DMS153 (cell line): ENCODE measurements around the gene TSPAN11.

Experiments used
- DNase-seq: peaks from one replicate; lab custom pipeline; 2025; lab: John Stamatoyannopoulos, UW

Gene TSPAN11

GRCh38 chr12:30911207-30911606 lies 15.3 kb upstream of the TSPAN11 start:
- DNase-seq, result no peak

GRCh38 chr12:30913323-30913722 lies 13.2 kb upstream of the TSPAN11 start:
- no peak for DNase-seq

- DNase-seq, result no peak
Measured at GRCh38 chr12:30914986-30915591, 11.5 kb upstream of the TSPAN11 start.

- no peak for DNase-seq
Measured at GRCh38 chr12:30923057-30923456, 3.5 kb upstream of the TSPAN11 start.

- no peak for DNase-seq
Measured at GRCh38 chr12:30925607-30926242, 823 bp upstream of the TSPAN11 start.

GRCh38 chr12:30927222-30927611 lies 669 bp downstream of the TSPAN11 start:
- DNase-seq, result no peak

GRCh38 chr12:30928356-30929244 lies 2.1 kb downstream of the TSPAN11 start:
- no peak for DNase-seq

- no peak for DNase-seq
Measured at GRCh38 chr12:30930238-30930637, 3.7 kb downstream of the TSPAN11 start.

- DNase-seq, result no peak
Measured at GRCh38 chr12:30930641-30931040, 4.1 kb downstream of the TSPAN11 start.

- no peak for DNase-seq
Measured at GRCh38 chr12:30932881-30933280, 6.3 kb downstream of the TSPAN11 start.

- DNase-seq, result no peak
Measured at GRCh38 chr12:30934811-30935210, 8.3 kb downstream of the TSPAN11 start.

- no peak for DNase-seq
Measured at GRCh38 chr12:30936036-30936435, 9.5 kb downstream of the TSPAN11 start.

GRCh38 chr12:30939234-30939633 lies 12.7 kb downstream of the TSPAN11 start:
- DNase-seq, result no peak

GRCh38 chr12:30942486-30942885 lies 15.9 kb downstream of the TSPAN11 start:
- no peak for DNase-seq

GRCh38 chr12:30942936-30943335 lies 16.4 kb downstream of the TSPAN11 start:
- DNase-seq, result no peak

GRCh38 chr12:30945443-30946164 lies 19.1 kb downstream of the TSPAN11 start:
- DNase-seq, result no peak

- no peak for DNase-seq
Measured at GRCh38 chr12:30952015-30952414, 25.5 kb downstream of the TSPAN11 start.

- DNase-seq, result peak; percentile 12
Measured at GRCh38 chr12:30953257-30953656, 26.7 kb downstream of the TSPAN11 start.

GRCh38 chr12:30953951-30954751 lies 27.6 kb downstream of the TSPAN11 start:
- no peak for DNase-seq

GRCh38 chr12:30955214-30955613 lies 28.7 kb downstream of the TSPAN11 start:
- no peak for DNase-seq

GRCh38 chr12:30959110-30959710 lies 32.7 kb downstream of the TSPAN11 start:
- DNase-seq, result no peak
